ENCODE results near the gene ZNF559.

DNA sequence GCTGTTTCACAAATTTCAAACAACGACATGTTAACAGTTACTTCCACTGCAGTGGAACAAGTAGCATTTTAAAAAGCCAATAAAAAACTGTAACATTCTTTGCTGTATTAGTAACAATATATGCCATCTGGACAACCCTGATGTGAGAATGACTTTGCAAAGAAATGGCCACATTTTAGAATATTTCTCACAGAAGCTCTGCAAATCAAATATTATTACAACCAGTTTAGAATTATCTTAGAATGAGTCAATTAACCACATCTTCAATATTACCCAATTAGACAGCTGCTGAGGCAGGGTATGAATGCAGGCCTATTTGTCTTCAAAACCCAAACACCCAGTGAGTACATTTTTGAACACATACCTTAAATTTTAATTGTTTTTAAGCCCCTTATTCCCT, 17.5 kb upstream of the ZNF559 start:
- TF ChIP-seq CTCF (IDR thresholded peaks at IDR 0.05) = no peak
- TF ChIP-seq EZH2 (IDR thresholded peaks at IDR 0.05; ENCODE audit: borderline replicate concordance, insufficient read depth, low read depth, low read length, poor library complexity, severe bottlenecking) = no peak

Data from B cell (primary cell).